K562 (cell line): ENCODE measurements around the gene CALM1.

ENCODE experiments used
- CHD1 ChIP-seq: fragments of 200-600 bp; sonication (generic); IDR thresholded peaks from one replicate; pipeline ENCODE4 v1.6.1; 2012; ENCODE audit warnings: mild to moderate bottlenecking, moderate library complexity, low read length, inconsistent platforms
- NFIC ChIP-seq: fragments of 450-650 bp; IDR thresholded peaks from 2 replicates; pipeline ENCODE4 v1.6.1; 2017; ENCODE audit warnings: mild to moderate bottlenecking, inconsistent platforms
- SUPT5H ChIP-seq: fragments of 450-650 bp; IDR thresholded peaks from 2 replicates; pipeline ENCODE4 v1.6.1; 2016
- ZNF639 ChIP-seq, 2 experiments: fragments of 200-800 bp in 1 of 2; sonication (Bioruptor generic) in 1 of 2; sonication (generic) in 1 of 2; formaldehyde crosslinking in 1 of 2; IDR thresholded peaks in 1 of 2; conservative IDR thresholded peaks in 1 of 2; 2 replicates each; pipeline versions ENCODE4 v1.5.0 to v1.6.1; 2016 to 2020; ENCODE audit warnings: missing compliant biosample characterization in 1 of 2, missing genetic modification characterization in 1 of 2, missing genetic modification reagents in 1 of 2
- TF ChIP-seq, protein P1 (sequence below), 2 experiments: fragments of 450-650 bp in 1 of 2; sonication (generic) in 1 of 2; formaldehyde crosslinking in 1 of 2; IDR thresholded peaks in 1 of 2; conservative IDR thresholded peaks in 1 of 2; 2 replicates each; pipeline versions ENCODE4 v1.6.1 to v1.8.1; 2016 to 2023; ENCODE audit warnings: mild to moderate bottlenecking in 2 of 2, moderate library complexity in 2 of 2, inconsistent platforms in 1 of 2, missing genetic modification reagents in 1 of 2
- TF ChIP-seq, protein P2 (sequence below): fragments of 250-450 bp; sonication (Bioruptor Pico); IDR thresholded peaks from 2 replicates; pipeline ENCODE4 v1.5.0; 2020; ENCODE audit warnings: mild to moderate bottlenecking, borderline replicate concordance

DNA sequence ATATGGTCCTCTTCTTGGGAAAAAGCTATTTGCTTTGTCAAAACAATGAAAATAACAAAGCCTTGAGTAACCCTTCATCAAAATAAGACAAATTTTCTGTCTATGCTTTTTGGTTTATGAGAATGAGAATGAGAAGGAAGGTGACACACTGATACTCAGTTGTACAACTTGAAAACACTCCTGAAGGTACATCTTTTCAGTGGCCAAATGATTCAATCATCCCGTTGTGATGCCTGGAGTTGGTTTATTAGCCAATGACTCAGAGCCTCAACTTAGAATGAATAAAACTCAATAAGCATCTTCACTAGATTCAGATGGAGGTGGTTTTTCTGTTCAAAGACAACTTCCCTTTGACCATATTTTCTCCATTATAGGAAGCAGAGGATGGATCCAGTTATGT is 7.8 kb upstream of the CALM1 start:
- no peak for TF ChIP-seq ZNF639 (CRISPR knock-in tag; conservative IDR thresholded peaks at IDR 0.05 in 1 of 2, IDR thresholded peaks at IDR 0.05 in 1 of 2)
- TF ChIP-seq, protein P1, sequence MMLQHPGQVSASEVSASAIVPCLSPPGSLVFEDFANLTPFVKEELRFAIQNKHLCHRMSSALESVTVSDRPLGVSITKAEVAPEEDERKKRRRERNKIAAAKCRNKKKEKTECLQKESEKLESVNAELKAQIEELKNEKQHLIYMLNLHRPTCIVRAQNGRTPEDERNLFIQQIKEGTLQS (IDR thresholded peaks at IDR 0.05): no peak
- TF ChIP-seq, protein P1 (CRISPR knock-in tag; conservative IDR thresholded peaks at IDR 0.05): no peak
- no peak for TF ChIP-seq CHD1
- no peak for TF ChIP-seq SUPT5H
- TF ChIP-seq, protein P2, sequence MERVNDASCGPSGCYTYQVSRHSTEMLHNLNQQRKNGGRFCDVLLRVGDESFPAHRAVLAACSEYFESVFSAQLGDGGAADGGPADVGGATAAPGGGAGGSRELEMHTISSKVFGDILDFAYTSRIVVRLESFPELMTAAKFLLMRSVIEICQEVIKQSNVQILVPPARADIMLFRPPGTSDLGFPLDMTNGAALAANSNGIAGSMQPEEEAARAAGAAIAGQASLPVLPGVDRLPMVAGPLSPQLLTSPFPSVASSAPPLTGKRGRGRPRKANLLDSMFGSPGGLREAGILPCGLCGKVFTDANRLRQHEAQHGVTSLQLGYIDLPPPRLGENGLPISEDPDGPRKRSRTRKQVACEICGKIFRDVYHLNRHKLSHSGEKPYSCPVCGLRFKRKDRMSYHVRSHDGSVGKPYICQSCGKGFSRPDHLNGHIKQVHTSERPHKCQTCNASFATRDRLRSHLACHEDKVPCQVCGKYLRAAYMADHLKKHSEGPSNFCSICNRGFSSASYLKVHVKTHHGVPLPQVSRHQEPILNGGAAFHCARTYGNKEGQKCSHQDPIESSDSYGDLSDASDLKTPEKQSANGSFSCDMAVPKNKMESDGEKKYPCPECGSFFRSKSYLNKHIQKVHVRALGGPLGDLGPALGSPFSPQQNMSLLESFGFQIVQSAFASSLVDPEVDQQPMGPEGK (CRISPR knock-in tag): no peak
- TF ChIP-seq NFIC: no peak
